HepG2 (cell line): Measurements from ENCODE around the gene TRAPPC4. TPM values are rescaled to one million over a fixed set of nuclear protein-coding genes. Genes with fewer than 3 reads are reported as not detected.

ENCODE experiments used
- ETV6 ChIP-seq: sonication (generic); formaldehyde crosslinking; conservative IDR thresholded peaks from 2 replicates; pipeline ENCODE4 v1.4.0; 2020; ENCODE audit warnings: missing genetic modification reagents
- FOXP4 ChIP-seq: sonication (generic); formaldehyde crosslinking; IDR thresholded peaks from 2 replicates; pipeline ENCODE4 v1.4.0; 2020; ENCODE audit warnings: missing genetic modification reagents
- HNF1A ChIP-seq, 2 experiments: sonication (generic) in 1 of 2; formaldehyde crosslinking in 1 of 2; IDR thresholded peaks; 2 replicates each; pipeline versions ENCODE4 v1.4.0 to v1.6.1; 2016 to 2020; ENCODE audit warnings: borderline replicate concordance in 1 of 2, low read depth in 1 of 2, mild to moderate bottlenecking in 1 of 2, missing genetic modification reagents in 1 of 2
- PRMT3 ChIP-seq: sonication (generic); formaldehyde crosslinking; IDR thresholded peaks from 2 replicates; pipeline ENCODE4 v1.8.1; 2022; ENCODE audit warnings: low read depth, mild to moderate bottlenecking, moderate library complexity, missing genetic modification reagents, borderline replicate concordance
- REL ChIP-seq: sonication (generic); formaldehyde crosslinking; conservative IDR thresholded peaks from 2 replicates; pipeline ENCODE4 v1.8.0; 2022; ENCODE audit warnings: mild to moderate bottlenecking, missing genetic modification reagents, moderate library complexity
- USF2 ChIP-seq, 2 experiments: sonication (generic) in 1 of 2; formaldehyde crosslinking in 1 of 2; IDR thresholded peaks; 2 replicates each; pipeline versions ENCODE4 v1.5.1 to v1.6.1; 2011 to 2020; ENCODE audit warnings: borderline replicate concordance in 1 of 2, low read depth in 1 of 2, low read length in 1 of 2, mild to moderate bottlenecking in 1 of 2, missing genetic modification reagents in 1 of 2, moderate library complexity in 1 of 2
- ZNF331 ChIP-seq: sonication (generic); formaldehyde crosslinking; IDR thresholded peaks from 2 replicates; pipeline ENCODE4 v1.4.0; 2020; ENCODE audit warnings: missing genetic modification reagents
- ZNF33B ChIP-seq: sonication (generic); formaldehyde crosslinking; IDR thresholded peaks from 2 replicates; pipeline ENCODE4 v1.5.1; 2020; ENCODE audit warnings: mild to moderate bottlenecking, missing genetic modification reagents
- ZNF431 ChIP-seq: sonication (generic); formaldehyde crosslinking; IDR thresholded peaks from 2 replicates; pipeline ENCODE4 v1.9.0; 2022; ENCODE audit warnings: missing genetic modification reagents, low read depth, mild to moderate bottlenecking, borderline replicate concordance
- ZNF687 ChIP-seq: sonication (generic); formaldehyde crosslinking; IDR thresholded peaks from 2 replicates; pipeline ENCODE4 v1.5.1; 2020; ENCODE audit warnings: mild to moderate bottlenecking, missing genetic modification reagents, moderate library complexity
- polyA plus RNA-seq, 8 experiments: library from polyadenylated mRNA; depleted of rRNA in 3 of 8; stranded (reverse) in 7 of 8; unstranded in 1 of 8; fragments of >200 nt; fragmentation: Illumina TruSeq in 4 of 8; extraction: Trizol in 4 of 8; gene quantifications; 2 replicates each; pipeline versions ENCODE4 v1.2.1 to v1.2.3, GENCODE V29; 2011 to 2016; ENCODE audit warnings: low read depth in 4 of 8, missing spikeins in 1 of 8, mixed read lengths in 1 of 8; ENCODE audit not compliant: insufficient read depth in 1 of 8
- total RNA-seq, 5 experiments: library from RNA; depleted of rRNA; stranded (reverse); fragments of >200 nt; fragmentation: Illumina TruSeq; extraction: Trizol; gene quantifications; 2 replicates each; pipeline ENCODE4 v1.2.3, GENCODE V29; 2016; ENCODE audit warnings: low read depth in 1 of 5

TRAPPC4 gene
- total and polyA plus RNA-seq, 2 of the 13 experiments (the other 11 are each of a cell fraction or from before 2014, with no cell fraction given) = 97.4 to 140 TPM

- TF ChIP-seq ZNF687 = peak; percentile 96
- peak; percentile 60; the same call in 1 of the 2 replicates for TF ChIP-seq ZNF431 (CRISPR knock-in tag)
- TF ChIP-seq ETV6 = no peak; the same call in 1 of the 2 replicates
- TF ChIP-seq ZNF33B = 0 out of 2 replicates have a peak, but pooled peaks have one; percentile 74
- TF ChIP-seq REL (CRISPR knock-in tag) = peak; percentile 89; the same call in 1 of the 2 replicates
- no peak for TF ChIP-seq ZNF331 (CRISPR knock-in tag)
- no peak for TF ChIP-seq USF2 (IDR thresholded peaks at IDR 0.05; ENCODE audit: low read depth, low read length)
- TF ChIP-seq USF2 (CRISPR knock-in tag; IDR thresholded peaks at IDR 0.05; ENCODE audit: borderline replicate concordance) = no peak
- 0 out of 2 replicates have a peak, but pooled peaks have one; percentile 19 for TF ChIP-seq FOXP4 (CRISPR knock-in tag)
- TF ChIP-seq PRMT3 (CRISPR knock-in tag) = no peak
- no peak for TF ChIP-seq HNF1A (IDR thresholded peaks at IDR 0.05; ENCODE audit: low read depth)
- peak; percentile 36; the same call in 1 of the 2 replicates for TF ChIP-seq HNF1A (CRISPR knock-in tag; IDR thresholded peaks at IDR 0.05; ENCODE audit: borderline replicate concordance)
These were observed 20.8 kb upstream of the TRAPPC4 start, which contains the start of gene CENATAC (continued) for GRCh38 chr11:118997627-118998387.
